Heart left ventricle (tissue), 13 donors: ENCODE measurements around the gene SERPINB10.

ENCODE experiments used
- CTCF ChIP-seq, 12 donors: fragments of 200-600 bp; sonication (generic) in 4 of 12; IDR thresholded peaks; one replicate each; pipeline versions ENCODE4 v1.5.0 to v1.8.0; 2018 to 2022; ENCODE audit warnings: antibody characterized with exemption in 12 of 12, mild to moderate bottlenecking in 5 of 12
- POLR2A ChIP-seq, 2 donors: fragments of 450-650 bp; IDR thresholded peaks; one replicate each; pipeline ENCODE4 v1.6.1; 2017; ENCODE audit warnings: antibody characterized with exemption in 2 of 2, mild to moderate bottlenecking in 2 of 2, moderate library complexity in 2 of 2
- donor health status: ischemic (EF 13 %, LVEDD 7.1; RV severe dilation, severe dysfunction).
- donor health status: DM: no; HTN: yes; CAD: no.
- donor health status: DM: no; HTN: no; CAD: no.
- donor health status: ischemic (EF 25% LVEDD 6.9; RV normal size, moderate dysfunction).
- donor health status: ischemic (EF 25% LVEDD 5.7; RV mildly dilated, moderate dysfunction).
- donor health status: ischemic (EF 35%, LVEDD 5.7; RV mildly dilated, moderate dysfunction).
- donor health status: nonischemic (EF 11% LVEDD 7.7; RV severe dilation, severe dysfunction).
- donor health status: DM: yes; HTN: yes; CAD: no.
- donor health status: PGD.
- donor health status: ischemic (EF 29% LVEDD 5.4; RV normal size, mild dysfunction).
- donor health status: nonischemic (EF 23%, LVEDD 6.1; RV moderate dilation, normal function).

- peak; percentile 67 to 91 (median 84) for TF ChIP-seq CTCF (IDR thresholded peaks at IDR 0.05)
- TF ChIP-seq POLR2A (IDR thresholded peaks at IDR 0.05), result no peak
Measured at GRCh38 chr18:63979409-63979920, 71.7 kb downstream of the SERPINB10 start.
